GM21367 (cell line): ENCODE results near the gene SPINK5.
"Not testable (repeated sequence)": the region's sequence is repeated elsewhere in the genome, so short reads cannot be mapped to it uniquely, and the experiment has no call there.

ENCODE experiments used
- ATAC-seq: cut with Tn5 transposase; IDR thresholded peaks from one replicate; pipeline ENCODE4 v1.9.1; 2021; ENCODE audit not compliant: unreplicated experiment

The SPINK5 gene, protein sequence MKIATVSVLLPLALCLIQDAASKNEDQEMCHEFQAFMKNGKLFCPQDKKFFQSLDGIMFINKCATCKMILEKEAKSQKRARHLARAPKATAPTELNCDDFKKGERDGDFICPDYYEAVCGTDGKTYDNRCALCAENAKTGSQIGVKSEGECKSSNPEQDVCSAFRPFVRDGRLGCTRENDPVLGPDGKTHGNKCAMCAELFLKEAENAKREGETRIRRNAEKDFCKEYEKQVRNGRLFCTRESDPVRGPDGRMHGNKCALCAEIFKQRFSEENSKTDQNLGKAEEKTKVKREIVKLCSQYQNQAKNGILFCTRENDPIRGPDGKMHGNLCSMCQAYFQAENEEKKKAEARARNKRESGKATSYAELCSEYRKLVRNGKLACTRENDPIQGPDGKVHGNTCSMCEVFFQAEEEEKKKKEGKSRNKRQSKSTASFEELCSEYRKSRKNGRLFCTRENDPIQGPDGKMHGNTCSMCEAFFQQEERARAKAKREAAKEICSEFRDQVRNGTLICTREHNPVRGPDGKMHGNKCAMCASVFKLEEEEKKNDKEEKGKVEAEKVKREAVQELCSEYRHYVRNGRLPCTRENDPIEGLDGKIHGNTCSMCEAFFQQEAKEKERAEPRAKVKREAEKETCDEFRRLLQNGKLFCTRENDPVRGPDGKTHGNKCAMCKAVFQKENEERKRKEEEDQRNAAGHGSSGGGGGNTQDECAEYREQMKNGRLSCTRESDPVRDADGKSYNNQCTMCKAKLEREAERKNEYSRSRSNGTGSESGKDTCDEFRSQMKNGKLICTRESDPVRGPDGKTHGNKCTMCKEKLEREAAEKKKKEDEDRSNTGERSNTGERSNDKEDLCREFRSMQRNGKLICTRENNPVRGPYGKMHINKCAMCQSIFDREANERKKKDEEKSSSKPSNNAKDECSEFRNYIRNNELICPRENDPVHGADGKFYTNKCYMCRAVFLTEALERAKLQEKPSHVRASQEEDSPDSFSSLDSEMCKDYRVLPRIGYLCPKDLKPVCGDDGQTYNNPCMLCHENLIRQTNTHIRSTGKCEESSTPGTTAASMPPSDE

DNA sequence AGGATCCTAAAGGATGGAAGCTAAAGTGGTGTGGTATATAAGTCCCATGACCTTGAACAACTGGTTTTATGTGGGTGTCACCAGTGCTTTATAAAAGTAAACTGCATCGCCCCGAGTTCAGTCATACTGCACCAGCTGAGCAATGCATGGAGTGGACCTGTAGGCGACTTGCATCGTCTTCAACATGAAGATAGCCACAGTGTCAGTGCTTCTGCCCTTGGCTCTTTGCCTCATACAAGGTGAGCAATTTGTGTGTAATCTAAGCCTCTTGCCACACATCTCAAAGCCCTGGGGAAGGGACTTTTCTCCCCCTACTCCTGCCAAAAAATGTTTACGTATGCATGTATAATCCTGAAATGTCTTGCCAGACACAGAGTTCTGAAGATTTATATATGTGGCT is at the start of gene SPINK5:
Gene SPINK5 (plus strand): TSS at position 120 of the 400 bp plus-strand sequence. CDS start 65 bp downstream, at position 185.
- ATAC-seq = no peak

DNA sequence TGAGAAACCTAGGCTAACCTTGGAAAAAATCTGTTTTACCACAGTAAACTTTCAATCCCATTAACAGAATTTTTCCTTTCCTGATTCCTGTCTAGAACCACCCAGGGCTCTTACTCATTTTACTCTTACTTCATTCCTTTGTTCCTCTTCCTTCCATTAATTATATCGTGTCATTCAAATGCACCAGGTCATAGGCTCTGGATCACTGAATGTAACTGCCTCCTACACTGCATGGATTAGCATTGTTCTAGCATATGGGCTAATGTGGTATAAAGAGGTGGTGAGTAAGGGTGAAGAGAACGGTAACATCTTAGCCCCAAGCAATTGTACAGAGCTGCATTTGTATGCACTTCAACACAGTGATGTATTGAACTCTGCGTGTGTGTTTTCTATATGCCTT is 49.5 kb upstream of the SPINK5 start:
- ATAC-seq = no peak

DNA sequence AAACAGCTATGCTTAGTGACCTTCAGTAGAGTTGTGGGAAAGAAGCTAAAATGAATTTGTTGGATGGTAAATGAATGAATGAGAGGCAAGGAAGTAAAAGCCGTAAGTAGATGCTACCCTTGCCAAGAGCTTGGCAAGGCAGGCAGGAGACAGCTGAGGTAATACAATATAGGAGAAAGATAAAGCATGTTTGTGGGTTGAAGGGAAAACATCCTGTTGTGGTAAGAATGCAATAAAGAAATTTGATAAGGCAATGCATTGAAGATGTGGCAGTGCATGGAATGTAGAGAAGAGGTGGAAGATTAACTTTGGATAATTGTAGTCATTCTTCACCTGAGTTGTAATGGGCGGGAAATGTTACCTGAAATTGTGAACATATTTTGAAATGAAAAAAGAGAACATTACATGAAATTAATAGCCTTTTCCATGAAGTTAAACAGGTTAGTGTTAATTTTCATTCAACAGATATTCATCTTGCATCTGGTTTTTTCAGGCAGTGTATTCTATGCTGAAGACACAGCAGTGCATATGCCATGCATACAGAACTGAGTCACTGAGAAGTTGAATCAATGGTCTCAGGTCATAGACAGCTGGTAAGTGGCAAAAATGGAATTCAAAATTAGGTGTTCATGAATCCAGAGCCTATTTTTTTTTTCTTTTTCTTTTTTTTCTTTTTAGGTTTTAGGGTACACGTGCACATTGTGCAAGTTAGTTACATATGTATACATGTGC is 43.4 kb upstream of the SPINK5 start:
- no peak for ATAC-seq

DNA sequence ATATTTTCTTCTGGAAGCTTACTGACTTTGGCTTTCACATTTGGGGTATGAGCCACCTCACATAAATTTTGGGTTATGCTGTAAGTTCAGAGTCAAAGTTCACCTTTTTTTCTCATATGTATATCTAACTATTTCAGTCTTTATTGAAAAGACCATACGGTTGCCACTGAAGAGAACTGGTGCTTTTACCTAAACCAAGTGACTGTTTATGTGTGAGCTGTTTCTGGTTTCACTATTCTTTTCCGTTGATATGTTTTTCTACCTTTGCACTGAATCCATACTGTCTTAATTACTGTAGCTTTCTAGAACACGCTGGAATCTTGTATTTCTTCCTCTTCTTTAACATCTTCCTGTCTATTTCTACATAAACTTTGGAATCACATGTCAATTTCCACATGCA is 36.3 kb upstream of the SPINK5 start:
- ATAC-seq = no peak

DNA sequence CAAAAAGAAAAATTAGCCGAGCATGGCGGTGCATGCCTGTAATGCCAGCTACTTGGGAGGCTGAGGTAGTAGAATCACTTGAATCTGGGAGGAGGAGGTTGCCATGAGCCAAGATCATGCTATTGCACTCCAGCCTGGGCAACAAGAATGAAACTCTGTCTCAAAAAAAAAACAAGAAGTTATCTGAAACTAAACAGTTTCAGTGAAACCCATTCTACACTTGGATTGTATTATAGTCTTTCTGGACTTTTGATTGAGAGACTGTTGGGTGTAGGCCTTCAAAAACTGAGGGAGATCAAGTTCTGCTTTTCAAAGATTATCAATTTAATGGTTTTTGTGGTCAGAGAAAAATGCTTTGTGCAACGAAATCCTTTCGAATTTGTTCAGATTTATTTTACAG is 34.6 kb upstream of the SPINK5 start:
- no peak for ATAC-seq

DNA sequence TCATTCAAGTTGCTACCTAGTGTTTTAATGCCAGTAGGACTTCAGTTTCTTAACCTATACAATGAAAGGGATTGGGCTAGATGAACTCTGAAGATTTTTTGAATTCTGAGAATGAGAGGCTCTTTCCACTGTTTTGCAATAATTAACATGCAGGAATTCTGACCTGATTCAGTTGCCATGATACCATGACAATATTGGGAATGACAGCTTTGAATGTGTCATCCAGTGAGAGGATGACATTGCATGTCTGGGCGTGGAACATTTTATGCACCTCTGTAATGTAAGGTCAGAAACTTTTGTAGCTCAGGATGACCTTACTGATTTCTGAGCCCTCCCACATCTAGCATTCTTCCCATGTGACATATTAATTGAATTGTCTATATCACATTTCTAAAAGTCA is 30.6 kb upstream of the SPINK5 start:
- ATAC-seq = no peak

DNA sequence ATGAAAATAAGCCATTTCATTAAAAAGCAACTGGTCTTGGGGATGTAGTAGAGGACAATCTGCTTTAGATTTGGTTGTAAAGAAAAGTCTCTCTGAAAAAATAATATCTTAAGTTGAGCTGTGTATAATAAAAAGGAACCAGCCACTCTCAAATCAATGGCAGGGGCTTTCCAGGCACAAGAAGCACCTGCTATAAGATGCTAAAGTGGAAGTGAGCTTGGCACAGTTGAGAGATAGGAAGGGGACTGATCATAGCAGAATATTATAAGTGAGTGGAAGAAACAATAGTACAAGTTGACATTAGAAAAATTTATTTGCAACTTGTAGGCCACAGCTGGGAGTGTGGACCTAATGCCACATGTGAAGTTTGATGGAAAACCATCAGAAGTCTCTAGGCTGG is 28.1 kb upstream of the SPINK5 start:
- no peak for ATAC-seq

DNA sequence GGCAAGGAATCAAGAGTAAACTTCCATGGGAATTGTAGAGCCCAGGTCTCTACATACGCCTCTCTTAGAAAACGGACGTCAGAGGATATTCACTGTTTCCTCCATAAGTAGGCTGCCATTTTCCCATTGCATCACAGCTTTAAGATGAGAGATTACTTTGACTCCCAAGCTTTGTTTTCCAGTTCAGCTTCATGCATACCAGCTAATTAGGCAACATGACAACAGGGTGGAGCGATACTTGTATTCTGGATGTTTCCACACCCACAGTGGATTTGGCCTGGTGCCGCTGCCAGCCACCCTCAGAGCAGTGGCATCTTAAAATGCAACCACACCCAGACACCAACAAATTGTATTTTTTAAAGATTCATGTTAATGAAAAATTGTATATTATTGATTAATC is 20.9 kb upstream of the SPINK5 start:
- no peak for ATAC-seq

DNA sequence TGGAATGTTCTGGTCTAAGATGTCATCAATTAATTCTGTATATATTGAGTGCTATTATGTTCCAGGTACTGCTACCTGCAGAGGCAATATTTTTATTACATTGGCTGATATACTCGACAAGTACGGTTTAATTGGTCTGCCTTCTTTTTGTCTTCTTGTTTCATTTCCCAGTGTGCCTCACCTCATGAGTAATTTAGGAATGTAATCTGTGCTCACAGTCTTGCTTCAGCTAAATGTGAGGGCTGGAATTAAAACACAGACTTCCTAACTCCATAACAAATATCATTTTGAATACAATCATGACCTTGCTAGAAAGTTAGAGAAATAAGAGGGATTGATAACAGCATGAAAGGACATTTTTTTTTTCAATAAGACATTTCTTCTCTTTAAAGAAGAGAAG is 20.1 kb upstream of the SPINK5 start:
- ATAC-seq = no peak

DNA sequence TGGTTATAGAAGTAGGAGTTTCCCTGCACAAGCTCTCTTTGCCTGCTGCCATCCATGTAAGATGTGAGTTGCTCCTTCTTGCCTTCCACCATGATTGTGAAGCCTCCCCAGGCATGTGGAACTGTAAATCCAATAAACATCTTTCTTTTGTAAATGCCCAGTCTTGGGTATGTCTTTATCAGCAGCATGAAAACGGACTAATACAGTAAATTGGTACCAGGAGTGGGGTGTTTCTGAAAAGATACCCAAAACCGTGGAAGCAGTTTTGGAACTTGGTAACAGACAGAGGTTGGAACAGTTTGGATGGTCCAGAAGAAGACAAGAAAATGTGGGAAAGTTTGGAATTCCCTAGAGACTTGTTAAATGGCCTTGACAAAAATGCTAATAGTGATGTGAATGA is 8.6 kb upstream of the SPINK5 start:
- ATAC-seq = not testable (repeated sequence)

DNA sequence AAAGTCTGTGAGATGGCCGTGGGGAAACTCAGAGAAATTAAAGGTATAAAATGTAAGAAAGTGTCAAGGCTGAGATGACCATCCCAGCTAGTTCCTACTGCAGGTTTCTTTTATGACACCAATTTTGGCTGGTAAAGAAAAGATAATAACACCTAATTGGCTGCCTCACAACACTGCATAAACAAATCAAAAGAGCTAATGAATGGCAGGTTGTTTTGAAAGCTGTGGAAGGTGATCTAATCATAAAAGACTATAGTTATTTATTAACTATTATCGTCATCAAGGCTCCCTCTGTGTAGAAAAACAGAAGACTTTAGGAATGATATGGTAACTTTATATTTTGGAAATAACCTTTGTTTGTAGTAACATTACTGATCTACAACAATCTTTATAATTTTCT is 3.5 kb upstream of the SPINK5 start:
- ATAC-seq = no peak

DNA sequence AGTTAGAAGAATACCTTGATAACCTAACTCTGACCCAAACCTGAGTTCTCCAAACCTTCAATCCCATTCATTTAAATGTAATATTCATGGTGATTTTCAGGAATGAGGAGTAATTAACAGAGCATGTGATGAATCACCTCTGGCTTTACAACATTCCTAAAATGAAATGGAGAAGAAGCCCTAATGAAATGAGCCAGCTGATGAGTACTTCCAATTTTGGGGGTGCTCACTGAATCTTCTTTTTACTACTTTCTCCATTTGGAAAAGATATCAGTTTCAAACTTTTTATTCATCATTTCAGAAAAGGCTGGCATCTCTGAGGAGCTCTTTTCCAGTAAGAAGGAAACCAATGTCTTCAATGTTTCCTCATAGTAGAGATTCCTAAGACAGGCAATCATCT is 2.9 kb upstream of the SPINK5 start:
- no peak for ATAC-seq

DNA sequence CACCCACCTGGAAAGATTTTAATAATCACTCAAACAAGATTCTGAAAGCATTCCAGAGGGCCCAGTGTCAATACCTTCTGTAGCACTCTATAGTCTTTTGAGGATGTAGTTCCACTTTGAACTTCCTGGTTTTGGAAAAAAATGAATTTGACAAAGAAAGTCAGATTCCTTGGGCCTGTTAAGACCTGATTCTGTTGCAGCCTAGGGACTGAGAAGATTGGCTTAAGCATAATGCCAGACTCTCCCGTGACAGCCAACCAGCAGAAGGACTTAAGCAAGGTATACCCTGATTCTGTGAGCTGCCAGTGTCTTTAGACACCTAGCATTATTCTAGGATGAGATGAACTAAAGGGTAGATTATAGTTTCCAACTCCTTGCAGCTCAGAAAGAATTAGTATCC is 6.8 kb downstream of the SPINK5 start:
- ATAC-seq = no peak

DNA sequence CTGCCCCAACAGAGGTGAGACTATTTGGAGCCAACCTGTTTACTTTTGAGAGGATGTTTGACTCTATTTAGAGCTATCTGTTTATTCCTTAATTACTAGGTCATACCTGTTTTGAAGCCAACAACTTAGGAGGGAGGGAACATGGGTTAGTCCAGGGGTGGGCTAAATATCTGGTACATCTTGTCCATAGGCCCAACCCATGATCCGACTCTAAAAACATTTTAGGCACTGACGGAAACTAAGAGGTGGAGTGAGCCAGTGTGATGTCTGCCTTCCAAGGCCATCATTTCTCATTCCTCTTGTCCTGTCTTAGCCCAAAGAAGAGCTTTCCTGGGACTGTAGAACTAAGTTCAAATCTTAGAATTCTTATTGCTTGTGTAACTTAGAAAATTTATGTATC is 8.4 kb downstream of the SPINK5 start:
- ATAC-seq = no peak

DNA sequence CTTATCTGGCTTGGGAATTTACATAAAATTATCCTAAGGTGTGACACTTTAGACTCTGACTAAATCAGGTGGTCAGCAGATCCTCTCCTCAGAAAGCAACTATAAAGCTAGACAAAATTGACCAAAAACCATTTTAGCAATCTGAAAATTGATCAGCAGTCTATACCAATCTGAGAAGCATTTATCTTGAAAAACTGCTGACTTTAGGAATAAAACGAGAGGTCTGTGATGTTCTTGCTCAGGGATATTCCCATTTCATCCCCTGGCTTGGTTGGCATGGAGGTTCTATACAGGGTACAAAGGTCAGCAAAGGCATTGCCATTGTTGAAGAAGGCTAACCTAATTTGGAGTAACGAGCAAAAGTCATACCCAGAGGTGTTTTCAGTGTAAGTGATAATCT is 11.7 kb downstream of the SPINK5 start:
- ATAC-seq = no peak

DNA sequence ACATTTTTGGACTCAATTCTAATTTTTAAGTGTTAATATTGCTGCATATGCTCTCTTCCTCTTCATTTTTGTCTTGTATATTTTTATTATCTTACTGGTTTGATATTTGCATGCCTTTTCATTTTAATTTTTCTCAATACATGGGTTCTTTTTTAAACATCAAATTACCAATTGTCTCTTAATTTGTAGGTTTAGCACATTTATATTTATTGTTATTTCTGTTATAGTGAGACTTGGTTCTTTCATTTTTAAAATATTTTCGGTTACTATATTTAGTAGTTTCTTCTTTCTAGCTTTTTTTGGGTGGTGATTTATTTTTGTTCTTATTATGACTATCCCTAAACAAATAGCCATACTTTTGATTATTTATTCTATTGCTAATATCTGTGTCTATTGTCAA is 19.4 kb downstream of the SPINK5 start:
- no peak for ATAC-seq

DNA sequence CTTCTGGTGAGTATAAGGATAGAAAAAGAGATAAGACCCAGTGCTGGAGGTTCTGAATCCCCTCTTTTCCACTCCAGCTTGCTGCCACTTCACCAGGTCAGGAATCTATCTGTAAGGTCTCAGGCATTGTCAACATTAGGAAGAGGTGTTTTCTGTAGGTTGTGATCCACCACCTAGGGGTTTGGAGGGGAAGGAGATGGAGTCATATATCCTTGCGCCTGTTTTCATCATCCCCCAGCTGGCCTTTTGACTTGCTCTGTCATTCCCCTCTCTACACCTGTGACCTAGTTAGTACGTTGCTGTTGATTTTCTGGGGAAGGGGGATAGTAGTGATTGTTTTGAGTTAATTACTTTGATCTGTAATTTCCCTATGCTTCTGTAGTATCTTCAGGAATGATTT is 20.5 kb downstream of the SPINK5 start:
- no peak for ATAC-seq

DNA sequence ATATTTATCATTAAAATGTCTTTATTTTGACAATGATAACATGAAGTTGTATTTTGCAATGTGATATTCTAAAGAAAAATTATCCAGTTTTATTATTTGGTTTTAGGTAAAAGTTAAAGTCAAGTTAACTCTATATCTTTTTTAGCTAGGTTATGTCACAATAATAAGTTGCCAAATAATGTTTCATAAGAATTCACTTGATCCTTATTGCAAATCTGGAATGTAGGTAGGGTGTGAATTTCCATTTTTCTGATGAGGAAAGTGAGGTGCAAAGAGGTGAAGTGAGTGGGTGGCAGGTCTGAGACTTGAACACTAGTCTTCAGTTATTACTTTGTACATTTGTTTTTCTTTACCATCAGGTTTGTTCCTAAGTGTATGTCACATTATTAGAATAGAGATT is 21.5 kb downstream of the SPINK5 start:
- no peak for ATAC-seq

DNA sequence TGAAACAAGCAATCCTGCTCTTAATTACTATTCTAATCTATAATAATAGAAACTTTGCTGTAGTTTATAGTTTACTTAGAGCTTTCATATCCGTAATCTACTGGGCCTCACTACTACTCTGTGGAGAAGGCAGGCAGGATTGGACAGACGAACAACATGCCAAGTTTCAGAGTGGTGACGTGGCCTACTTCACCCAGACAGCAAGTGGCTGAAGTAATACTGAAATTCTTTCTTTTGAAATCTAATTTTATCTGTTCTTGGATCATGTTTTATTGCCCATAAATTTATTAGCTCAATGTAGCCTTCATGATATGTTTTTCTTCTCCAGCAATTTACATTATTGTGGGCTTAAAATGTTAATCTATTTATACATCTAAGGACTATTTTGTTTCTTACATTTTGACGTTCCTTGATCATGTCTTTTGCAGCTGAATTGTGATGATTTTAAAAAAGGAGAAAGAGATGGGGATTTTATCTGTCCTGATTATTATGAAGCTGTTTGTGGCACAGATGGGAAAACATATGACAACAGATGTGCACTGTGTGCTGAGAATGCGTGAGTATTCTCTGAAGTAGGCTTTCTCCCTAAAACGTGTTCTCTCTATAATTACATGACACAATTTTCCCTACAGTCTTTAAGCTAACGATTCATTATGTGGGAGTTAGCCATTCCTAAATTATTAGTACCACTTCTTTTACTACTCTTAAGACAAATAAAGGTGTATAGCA is 22.4 kb downstream of the SPINK5 start:
- ATAC-seq = no peak

DNA sequence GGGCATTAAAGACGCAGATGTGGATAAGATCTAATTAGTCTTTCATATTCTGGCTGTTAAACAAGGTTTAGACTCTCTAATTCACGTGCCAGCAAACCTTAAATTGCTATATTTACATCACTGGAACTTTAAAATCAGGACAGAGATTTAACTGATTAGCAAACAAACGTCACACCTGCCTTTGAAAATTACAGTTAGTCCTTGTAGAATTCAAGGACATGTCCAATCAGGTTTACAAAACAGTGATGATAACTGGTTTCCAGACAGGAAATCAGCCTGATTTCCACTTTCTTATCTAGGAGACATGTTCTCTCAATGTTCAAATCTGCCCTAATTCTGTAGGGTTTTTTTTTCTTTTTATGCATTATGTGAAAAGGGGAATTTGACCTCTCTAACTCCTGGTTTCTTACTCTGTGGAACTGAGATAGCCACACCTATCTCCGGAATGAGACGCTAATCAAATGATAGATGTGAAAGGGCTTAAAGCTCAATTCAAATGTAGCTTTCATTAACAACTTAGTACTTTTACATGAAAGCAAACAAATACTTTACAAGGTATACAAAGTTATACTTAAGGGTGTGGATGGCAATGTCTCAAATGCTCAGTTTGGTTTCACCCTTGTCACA is 26.5 kb downstream of the SPINK5 start:
- ATAC-seq = no peak
